Left renal pelvis (tissue), 4 donors: ENCODE data around the gene CDK4. TPM values are rescaled to one million over a fixed set of nuclear protein-coding genes. Genes with fewer than 3 reads are reported as not detected.

Experiments
- DNase-seq, 4 donors: peaks; one replicate each; pipeline ENCODE4 v3.0.0-alpha.2; 2013; ENCODE audit warnings: low read depth in 4 of 4, low spot score in 3 of 4
- polyA plus RNA-seq, 4 donors: library from polyadenylated mRNA; unstranded; fragments of 120-200 nt; gene quantifications; one replicate each; pipeline ENCODE4 v1.2.1, GENCODE V29; 2013; ENCODE audit not compliant: insufficient read length in 4 of 4

CDK4 gene
- polyA plus RNA-seq, 4 donors = 199 to 236 (median 214) TPM

DNA sequence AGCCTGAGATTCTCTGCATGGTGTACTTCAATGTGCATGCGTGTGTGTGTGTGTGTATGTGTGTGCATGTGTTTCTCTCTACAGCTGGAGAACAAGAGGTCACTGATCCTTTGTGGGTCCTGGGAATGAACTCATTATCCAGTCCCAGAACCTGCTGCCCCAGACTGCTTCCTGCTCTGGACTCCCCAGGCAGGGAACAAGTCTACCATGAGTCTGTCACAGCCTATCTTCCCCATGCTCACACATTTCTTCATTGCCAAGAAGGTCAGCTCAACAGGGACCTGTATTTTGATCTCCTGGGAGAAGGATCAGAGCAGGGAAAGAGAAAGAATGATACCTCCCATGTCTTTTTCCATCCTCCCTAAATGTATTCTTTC, 10.7 kb downstream of the CDK4 start:
- DNase-seq = no peak

DNA sequence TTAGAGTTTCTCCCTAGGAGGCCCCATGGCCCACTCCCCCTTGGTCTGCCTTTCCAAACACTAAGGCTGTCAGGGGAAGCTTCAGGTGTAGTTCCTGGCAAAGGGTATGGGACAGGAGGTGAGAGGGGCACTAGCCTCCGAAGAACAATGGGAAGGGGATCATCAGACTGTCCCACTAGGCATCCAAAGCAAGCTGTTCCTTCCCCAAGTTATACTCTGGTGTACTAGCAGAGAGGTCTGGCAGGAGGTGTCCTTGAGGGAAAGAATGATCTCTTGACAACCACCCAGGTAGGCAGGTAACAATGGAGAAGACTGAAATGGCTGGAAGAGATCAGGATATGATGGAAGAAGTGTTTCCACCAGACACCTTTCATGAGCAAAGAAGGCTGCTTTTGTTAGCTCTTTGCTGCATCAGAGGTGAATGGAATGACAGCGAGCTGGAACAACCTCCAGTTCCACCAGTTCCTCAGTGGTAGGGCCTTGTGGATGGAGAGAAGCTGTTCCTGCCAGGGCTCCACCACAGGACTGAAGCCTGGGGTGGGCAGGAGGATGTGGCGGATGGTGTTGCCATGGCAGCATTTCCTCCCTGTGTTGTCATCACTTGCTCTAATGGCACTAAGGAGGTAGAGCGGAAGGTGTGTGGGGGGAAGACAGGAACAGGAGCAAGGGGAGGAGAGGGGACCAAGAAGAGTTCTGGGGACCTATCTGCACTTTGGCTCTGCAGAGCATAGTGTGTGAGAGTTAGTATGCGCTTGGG, 11.3 kb downstream of the CDK4 start:
- no peak for DNase-seq

DNA sequence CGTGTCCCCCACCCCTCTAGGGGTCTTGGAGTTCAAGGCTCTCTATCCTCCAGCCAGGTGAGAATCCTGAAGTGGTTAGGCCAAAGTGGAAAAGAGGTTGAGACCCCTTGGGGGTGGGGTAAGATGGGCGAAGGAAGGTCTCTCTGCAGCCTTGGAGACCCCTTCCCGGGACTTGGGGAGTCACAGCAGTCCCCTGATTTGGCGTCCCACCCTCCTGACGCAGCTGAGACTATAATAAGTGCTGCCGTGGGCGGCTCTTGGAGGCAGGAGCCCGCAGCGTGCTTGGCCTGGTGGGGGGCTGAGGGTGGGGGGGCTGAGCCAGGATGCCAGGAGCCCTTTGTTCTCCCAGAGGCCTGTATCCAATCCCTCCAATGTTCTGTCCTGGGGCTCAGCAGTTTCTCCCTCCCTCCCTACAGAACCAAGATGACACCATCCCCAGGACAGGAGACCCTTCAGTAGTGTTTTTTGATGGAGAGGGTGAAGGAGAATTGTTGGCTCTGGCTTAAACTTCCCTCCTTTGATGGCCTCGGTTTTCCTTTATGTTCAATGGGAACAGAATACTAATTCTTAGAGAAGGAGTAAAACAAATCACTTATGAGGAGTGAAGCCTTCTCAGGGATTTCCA, 12.1 kb downstream of the CDK4 start:
- no peak for DNase-seq

DNA sequence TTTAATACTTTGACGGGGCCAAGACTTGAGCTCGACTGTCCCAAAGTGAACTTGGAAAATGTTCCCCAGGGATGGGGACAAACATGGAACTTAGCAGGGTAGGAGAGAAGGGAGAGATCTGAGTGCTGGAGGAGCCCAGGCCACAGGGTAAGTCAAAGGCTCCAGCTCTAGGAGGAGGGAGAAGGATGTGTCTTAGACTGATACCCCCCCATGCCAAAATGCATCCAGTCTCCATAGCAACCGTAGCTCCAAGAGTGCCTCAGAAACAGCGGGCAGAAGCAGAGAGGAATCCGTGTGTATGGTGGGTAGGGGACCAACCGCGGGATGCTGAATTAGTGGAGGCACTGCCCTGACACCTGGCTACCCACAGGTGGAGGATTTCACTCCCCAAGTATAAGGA, 12.7 kb downstream of the CDK4 start:
- no peak for DNase-seq

DNA sequence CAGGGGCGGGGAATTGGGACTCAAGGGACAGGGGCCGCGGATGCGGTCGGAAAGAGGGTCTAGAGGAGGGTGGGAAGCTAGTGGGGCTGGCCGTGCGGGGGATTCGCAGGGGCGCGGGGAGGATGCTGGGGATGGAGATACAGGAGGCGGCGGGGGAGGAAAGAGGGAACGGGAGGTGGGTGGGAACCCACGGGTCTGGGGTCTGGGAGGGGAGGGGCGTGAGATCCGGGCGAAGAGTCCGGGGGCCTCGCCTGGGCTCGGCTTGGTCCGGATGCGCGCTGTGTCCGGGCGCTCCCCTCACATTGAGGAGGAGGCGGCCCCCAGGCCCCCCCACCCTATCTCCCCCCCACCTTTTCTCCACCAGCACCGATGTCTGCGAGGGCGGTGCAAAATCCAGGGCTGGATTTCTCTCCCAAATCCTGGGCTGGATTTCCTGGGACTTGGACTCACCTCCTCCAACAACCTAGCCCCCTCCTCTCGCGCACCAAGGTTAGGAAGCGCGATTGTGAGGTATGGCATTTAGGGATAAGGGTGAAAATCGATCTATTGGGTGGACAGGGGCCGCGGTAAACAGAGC, 13.4 kb downstream of the CDK4 start, which contains the start of gene AGAP2:
TSS of gene AGAP2 (minus strand) at position 82 of the 577 bp plus-strand sequence. CDS start 496 bp downstream, outside the sequence.
- DNase-seq = no peak

DNA sequence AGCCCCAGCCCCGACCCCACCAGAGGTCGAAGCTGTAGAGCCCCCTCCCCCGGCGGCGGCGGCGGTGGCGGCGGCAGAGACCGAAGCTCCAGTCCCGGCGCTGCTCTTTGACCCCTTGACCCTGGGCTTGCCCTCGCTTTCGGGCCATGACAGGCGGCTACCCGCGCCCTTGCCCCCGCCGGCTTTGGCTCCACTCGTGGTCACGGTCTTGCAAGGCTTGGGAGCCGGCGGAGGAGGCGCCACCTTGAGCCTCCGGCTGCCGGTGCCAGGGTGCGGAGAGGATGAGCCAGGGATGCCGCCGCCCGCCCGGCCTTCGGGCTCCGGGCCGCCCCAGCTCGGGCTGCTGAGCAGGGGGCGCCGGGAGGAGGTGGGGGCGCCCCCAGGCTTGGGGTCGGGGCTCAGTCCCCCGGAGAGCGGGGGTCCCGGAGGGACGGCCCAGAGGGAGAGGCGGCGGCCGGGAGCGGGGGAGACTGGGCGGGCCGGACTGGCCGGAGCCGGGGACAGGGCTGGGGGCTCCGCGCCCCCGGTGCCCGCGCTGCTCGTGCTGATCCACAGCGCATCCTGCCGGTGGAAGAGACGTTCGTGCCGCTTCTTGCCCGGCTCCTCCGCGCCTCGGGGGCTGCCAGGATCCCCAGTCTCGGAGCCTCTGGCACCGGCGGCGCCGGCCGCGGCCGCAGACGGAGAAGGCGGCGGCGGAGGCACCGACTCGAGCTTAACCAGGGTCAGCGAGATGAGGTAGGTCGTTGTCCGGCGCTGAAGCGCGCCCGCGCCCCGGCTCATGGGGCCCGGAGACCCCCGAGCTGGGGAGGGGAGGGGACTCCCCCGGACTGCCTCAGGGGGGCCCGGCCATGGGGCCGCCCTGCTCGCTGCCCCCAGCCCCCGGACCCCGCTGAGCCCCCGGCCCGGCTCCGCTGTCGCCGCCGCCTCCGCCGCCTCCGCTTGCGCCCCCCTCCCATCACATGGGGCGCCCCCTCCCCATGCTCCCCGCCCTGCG, 14.3 kb downstream of the CDK4 start:
- no peak for DNase-seq

DNA sequence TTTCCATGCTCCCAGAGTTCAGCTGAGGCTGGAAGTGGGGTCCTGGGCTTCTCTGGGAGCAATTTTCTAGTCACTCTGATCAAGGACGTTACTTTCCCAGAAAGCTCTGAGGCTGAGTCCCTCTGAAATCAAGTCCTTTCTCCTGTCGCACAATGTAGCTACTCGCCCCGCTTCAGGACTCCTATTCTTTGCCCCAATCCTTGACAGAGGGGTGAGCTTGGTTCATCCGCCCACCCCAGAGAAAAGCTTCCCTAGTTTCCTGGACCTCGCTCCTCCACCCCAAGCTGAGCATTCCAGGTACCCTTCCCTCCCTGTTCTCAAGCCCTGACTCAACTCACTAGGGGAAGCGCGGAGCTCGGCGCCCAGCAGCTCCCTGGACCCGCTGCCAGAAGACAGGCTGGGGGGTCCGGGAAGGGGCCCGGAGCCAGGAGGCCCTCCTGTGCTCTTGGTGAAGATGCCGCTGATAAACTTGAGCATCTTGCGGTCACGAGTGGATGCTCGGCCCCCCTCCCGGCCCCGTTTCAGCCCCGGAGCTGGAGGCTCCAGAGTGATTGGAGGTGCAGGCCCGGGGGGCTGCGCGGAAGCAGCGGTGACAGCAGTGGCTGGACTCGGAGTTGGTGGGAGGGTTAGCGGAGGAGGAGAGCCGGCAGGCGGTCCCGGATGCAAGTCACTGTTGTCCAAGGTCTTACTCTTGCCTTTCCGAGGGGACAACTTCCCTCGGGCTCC, 15.2 kb downstream of the CDK4 start:
- DNase-seq = no peak

DNA sequence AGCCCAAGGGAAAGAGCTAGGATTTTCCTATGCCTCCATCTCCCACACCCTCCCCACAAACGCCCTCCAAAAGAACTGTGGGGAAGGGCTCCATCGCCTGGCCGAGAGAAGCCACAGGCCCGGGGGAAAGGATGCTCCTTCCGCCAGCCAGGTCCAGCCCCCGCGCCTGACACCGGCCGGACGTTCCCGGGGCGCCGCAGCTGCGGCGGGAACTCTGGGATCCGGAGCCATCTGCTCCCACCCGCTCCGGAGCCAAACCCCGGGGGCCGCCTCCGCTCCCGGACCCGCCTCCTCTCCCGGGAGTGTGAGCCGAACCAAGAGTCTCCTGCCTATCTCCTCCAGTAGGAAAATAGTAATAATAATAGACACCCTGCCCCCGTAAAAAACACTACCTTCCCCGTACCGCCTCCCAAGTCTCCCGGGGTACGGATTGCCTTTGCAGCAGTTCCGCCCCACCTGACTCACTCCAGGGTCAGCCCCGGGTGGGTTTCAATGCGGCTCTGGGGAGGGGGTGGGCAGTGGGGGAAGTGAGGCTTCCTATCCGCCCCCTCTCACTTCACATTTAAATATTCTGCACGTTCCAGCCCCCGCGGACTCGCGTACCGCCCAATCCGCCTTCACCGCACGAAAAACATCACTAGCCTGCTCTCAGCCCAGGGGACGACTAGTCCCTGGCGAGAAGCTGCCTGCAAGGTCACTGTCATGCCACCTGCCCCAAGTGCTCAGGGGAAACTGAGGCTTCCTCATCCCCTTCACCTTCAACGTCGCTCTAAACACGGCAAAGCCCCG, 16.0 kb downstream of the CDK4 start:
- no peak for DNase-seq

DNA sequence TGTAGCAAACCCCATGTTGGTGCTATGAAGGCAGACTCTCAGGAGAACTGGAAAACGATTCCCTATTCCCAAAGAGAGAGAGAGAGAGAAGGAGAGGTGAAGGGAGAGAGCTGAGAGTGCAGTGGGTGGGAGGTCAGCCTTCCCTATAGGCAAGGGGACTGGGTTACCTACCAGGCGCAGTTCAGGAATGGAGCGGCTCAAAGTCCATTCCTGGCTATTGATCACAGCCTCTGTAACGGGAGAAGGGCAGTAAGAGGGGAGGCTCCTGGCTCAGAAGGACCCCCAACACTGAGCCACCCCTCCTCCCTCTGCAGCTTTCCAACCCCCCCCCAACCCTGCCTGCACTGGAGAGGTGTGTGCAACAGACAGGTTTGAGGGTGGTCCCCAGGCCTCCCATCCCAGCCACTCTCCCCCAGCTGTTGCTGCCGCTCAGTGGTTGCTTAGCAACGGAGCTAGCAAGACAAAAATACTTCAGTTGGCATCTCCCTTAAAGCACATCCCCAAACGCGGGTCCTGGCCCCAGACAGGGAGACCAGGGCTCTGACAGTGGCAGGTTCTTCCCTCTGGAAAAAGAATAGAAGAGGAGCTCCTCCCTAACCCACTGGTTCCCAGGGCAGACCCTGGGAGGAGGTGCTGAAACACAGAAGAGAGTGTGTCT, 16.8 kb downstream of the CDK4 start:
- no peak for DNase-seq

DNA sequence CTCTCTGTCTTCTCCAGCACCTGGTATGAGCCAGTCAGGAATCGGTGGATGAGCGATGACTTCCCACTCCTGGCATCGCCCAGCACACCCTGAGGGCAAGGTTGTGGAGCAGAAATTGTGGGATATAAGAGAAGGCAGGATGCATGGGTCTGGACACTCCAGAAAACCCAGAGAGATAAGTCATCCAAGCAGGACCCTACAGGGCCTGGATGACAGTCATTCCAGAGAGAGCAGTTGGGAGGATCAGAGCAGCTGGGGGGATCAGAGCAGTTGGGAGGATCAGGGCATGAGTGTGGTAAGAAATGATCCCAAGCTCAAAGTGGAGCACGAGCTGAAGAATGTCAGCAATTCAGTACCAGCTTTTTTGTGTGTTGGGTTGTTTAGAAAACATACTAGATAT, 17.5 kb downstream of the CDK4 start:
- no peak for DNase-seq

DNA sequence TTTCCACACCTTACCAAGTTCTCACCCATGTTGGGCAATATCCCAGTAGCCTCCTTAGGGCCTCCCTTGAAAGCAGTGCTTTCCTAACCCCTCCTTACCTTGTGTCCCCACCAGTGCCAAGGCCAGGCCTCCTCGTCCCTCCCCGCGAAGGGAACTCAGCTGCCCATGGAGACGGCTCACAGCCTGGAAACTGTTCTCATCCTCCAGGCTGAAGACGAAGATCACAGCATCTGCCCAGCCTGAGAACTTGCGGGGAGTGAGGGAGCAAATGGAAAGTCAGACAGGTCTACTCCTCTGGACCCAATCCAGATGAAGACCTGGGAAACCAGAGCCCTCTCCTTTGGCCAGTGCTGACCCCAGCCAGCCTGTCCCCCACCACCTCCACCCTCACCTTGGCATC, 18.2 kb downstream of the CDK4 start:
- no peak for DNase-seq

DNA sequence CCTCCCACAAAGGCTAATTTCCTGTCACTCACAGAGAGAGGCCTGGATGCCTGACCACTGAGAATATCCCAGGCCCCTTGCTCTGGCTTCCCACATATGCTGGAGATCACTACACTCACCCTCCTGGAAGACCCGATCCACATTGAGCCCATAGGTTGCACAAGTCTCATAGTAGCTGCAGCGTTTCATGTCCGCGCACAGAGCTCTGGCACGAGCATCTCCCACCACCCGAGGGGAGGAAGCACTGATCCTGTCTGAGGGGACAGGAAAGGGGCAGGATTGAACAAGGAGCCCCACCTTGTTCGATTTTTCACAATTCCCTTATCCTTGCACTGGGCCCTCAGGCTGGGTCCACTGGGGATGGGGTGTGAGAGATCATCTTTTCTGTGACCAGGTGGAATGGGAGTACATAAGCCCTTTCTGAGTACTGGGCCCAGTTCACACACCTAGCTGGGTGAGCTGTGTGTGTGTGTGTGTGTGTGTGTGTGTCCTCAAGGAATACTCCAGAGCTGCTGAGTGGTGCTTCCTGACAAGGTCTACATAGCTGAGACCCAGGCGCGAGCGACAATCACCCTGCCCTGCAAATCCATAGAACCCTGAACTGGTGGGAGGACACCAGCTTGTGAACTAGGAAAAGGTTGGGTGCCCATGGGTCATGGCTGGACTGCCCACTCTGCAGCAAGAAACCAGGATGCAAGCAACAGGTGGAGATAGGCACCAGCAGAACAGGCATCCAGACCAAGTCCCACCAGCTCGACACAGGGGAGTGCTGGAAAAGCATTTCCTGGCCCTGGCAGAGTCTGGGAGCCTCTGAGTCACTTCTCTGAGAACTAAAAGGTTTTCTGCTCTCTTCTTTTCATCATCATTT, 19.1 kb downstream of the CDK4 start:
- no peak for DNase-seq

DNA sequence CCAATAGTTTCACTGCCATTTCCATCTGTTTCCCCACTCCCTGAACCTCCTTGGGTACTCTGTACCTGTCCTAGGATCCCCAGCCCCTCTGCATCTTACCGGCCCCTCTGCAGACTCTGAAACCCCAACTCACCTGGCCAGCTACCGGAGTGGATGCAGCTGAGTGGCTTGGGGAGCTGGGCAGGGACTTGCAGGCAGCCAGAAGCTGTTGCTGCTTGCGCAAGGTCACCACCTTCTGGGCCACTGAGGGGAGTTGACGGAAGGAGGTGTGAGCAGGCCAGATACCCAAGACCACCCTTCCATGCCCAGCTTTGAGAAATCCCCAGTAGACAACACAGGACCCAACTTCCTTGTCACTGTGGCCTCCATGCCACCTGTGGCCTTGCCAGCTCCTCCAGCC, 19.8 kb downstream of the CDK4 start:
- DNase-seq = no peak

DNA sequence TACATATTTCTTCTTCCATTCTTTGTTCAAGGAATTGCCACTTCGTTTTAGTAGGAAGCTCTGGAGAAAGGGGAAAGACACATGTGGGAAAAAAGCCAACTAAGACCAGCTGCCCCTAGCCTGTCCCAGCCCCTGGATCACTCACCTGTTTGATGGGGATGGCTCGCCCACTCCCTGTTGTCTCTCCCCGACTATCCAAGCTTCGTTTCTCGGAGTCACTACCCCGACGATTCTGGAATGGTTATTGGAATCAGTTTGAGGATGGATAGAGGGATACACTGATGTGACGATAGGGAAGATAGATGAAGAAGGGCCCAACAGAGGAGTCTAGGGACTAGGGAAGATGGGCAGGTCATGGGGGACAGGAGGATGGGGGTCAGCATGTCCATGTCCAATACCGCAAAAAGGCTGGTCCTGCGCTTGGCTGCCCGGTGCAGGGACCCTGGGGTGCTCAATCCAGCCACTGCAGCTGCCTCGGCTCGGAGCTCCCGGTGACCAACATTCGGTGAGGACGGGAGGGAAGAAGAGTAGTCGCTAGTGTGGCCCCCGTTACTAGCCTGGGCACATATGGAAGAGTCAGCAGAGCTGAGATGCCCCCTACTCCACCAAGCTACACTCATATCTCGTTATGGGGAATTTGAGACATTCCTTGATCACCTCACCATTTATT, 20.6 kb downstream of the CDK4 start:
- no peak for DNase-seq

DNA sequence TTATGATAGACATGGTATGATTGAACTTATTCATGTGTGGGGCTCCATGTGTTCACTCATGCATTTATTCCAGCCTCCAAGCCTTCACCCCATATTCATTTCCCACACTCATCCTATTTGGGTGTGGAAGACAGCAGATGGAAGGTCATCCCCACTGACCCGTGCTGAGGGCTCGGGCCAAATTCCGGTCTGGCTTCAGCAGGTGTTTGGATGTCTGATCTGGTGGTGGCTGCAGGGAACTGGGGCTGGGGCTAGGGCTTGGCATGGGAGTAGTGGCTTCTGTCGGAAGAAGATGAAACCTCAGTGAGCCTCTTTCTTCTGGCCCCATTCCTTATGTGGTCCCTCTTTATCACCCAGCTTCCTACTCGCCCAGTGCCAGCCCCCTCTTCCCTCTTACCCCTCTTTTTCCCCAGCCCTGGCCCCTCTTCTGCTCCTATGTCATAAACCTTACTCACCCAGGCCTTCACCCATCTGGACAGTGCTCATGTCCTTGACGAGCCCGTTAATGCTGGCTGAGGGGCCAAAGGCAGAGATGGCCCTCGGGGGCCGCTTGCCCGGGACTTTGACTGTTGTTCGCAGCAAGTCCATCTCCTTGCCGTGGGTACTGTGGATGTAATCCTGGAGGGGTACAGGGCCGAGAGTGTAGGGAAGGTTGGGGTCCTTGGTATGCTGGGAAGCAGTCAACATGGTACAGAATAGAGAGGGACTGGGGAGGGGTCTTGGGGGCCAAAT, 21.6 kb downstream of the CDK4 start:
- DNase-seq = no peak

DNA sequence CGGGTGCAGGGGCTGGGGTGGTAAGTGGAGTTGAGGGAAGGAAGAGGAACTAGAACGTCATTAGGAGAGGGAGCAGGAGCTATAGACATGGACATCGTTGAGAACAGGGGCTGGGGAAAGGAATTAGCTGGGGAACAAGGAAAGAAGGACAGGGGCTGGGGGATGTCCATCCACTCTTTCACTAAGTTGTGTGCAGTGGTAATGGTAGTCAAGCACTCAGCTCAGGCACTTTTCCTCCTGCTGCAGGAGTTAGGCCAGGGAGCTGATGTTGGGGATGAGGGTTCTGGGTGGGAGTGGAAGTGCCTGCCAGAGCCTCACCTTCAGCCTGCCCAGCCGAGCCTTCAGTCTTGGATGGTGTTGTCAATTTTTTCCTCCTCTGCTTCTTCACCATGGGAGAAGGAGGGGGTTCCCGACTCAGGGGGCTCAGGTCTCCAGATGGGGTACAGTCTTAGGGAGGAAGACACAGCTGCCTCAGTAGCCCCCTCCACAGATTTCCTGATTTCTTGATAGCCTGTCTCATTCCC, 22.7 kb downstream of the CDK4 start:
- no peak for DNase-seq
